GM12873 (cell line): ENCODE data around the gene GIGYF2.

Source experiments
- CTCF ChIP-seq: IDR thresholded peaks from 2 replicates; pipeline ENCODE4 v1.5.1; 2012; ENCODE audit warnings: low read depth, mild to moderate bottlenecking, moderate library complexity, low read length, control low read depth; ENCODE audit not compliant: insufficient read depth; ENCODE audit errors: missing control alignments

Gene GIGYF2

GRCh38 chr2:232713505-232713904, 16.4 kb downstream of the GIGYF2 start:
- TF ChIP-seq CTCF, result no peak

GRCh38 chr2:232714969-232715368, 17.8 kb downstream of the GIGYF2 start:
- no peak for TF ChIP-seq CTCF

GRCh38 chr2:232721261-232721660, 24.1 kb downstream of the GIGYF2 start:
- TF ChIP-seq CTCF, result no peak

GRCh38 chr2:232721882-232722281, 24.8 kb downstream of the GIGYF2 start:
- no peak for TF ChIP-seq CTCF

GRCh38 chr2:232723027-232723426, 25.9 kb downstream of the GIGYF2 start:
- no peak for TF ChIP-seq CTCF

- TF ChIP-seq CTCF, result no peak
Observed at GRCh38 chr2:232728785-232729184, 31.7 kb downstream of the GIGYF2 start.

GRCh38 chr2:232731470-232731869, 34.3 kb downstream of the GIGYF2 start:
- TF ChIP-seq CTCF, result no peak
